HG03457 (cell line): ENCODE results near the gene RELB.

ENCODE experiments used
- ATAC-seq: cut with Tn5 transposase; IDR thresholded peaks from one replicate; pipeline ENCODE4 v1.9.1; 2021; ENCODE audit warnings: moderate number of reproducible peaks; ENCODE audit not compliant: unreplicated experiment

RELB gene

DNA sequence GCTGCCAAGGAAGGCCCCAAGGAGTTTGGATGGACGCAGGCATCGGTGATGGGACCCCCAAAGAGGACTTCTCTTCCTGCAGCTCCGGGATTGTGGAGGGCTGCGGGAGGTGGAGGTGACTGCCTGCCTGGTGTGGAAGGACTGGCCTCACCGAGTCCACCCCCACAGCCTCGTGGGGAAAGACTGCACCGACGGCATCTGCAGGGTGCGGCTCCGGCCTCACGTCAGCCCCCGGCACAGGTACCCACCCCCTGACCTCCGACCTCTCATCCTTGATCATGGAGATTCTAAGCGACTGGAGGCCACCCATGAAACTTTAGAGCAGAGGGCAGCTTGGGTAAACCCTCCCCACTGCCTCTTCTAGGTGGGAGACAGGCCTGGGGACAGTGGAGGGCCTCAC, 20.7 kb downstream of the RELB start:
- ATAC-seq: no peak

DNA sequence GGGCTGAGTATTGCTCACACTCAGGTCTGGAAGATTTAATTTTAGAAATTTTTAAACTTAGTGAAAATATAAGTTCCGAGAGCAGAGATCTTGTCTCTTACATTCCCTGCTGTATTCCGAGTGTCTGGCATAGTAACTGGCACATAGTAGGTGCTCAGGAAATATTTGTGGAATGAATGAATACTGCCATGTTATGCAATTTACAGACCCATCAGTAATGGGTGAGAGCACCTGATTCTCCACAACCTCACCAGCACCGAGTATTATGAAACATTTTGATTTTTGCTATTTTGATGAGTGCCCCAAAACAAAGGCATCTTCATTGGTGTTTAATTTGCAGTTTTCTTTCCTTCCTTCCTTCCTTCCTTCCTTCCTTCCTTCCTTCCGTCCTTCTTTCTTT, 21.8 kb downstream of the RELB start:
- no peak for ATAC-seq

DNA sequence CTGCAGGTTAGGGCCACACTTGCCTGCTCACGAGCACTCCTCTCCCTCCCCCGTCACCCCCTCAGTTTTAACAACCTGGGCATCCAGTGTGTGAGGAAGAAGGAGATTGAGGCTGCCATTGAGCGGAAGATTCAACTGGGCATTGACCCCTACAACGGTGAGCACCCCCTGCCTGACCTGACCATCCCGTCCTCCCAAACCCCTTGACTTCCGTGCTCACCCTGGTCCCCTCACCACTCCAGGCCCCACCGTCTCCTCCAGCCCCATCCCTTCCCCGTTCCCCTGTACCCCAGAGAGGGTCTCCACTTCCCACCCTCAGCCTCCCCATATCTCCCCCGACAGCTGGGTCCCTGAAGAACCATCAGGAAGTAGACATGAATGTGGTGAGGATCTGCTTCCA, 24.0 kb downstream of the RELB start:
- no peak for ATAC-seq

DNA sequence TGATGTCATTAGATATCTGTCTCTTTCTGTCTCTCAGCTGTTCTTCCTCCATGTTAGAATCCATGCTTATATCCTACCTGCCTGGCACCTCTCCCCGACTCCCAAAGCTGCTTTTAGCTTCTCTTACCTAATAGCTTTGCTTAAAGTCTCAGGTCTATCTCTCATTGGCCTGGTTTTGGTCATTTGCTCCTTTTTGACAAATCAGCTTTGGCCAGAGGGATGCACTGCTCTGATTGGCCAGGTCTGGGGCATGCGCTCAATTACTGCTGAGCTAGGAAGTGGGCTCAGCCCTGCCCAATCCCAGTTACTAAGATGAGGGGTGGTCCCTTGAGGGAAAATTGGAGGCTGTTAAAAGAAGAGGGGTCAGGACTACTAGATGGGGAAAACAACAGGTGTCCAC, 26.1 kb downstream of the RELB start:
- no peak for ATAC-seq

DNA sequence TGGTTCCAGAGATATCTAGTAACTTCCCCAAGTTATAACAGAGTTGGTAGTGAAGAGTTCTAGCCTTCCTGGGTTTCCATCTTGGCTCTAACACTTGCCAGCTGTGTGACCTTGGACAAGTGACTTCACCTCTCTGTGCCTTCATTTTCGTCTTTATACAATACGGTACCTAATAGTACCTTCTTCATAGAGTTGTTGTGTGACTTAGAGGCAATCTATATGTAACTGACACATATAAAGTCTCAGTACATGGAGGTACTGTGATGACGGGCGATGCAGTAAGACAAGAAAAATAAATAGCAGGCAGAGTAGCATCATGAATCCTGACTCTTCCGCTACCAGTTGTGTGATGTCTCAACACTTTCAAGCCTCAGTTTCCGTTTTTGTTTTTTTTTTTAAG, 29.6 kb downstream of the RELB start:
- ATAC-seq: no peak

DNA sequence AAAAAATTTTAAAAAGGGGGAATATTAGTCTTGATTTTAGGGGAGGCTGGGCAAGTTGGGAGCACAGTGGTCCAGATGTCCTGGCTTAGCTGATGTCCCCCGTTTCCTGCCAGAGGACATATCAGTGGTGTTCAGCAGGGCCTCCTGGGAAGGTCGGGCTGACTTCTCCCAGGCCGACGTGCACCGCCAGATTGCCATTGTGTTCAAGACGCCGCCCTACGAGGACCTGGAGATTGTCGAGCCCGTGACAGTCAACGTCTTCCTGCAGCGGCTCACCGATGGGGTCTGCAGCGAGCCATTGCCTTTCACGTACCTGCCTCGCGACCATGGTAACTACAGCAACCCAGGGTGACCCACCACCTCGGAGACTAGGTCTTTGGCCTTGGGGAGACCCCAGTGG, 31.2 kb downstream of the RELB start:
- no peak for ATAC-seq

DNA sequence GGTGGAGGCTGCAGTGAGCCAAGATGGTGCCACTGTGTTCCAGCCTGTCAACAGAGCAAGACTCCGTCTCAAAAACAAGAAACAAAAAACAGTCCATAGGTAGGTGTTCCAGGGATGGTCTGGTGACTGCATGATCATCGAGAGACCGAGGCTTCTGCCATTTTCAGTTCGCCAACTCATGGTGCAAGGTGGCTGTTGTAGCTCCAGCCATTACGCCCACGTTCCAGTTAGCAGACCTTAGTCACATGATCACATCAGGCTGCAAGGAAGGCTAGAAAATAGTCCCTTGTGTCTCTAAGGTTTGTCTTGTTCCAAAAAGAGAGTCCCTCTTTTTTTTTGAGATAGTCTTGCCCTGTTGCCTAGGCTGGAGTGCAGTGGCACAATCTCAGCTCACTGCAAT, 34.5 kb downstream of the RELB start:
- ATAC-seq: no peak

DNA sequence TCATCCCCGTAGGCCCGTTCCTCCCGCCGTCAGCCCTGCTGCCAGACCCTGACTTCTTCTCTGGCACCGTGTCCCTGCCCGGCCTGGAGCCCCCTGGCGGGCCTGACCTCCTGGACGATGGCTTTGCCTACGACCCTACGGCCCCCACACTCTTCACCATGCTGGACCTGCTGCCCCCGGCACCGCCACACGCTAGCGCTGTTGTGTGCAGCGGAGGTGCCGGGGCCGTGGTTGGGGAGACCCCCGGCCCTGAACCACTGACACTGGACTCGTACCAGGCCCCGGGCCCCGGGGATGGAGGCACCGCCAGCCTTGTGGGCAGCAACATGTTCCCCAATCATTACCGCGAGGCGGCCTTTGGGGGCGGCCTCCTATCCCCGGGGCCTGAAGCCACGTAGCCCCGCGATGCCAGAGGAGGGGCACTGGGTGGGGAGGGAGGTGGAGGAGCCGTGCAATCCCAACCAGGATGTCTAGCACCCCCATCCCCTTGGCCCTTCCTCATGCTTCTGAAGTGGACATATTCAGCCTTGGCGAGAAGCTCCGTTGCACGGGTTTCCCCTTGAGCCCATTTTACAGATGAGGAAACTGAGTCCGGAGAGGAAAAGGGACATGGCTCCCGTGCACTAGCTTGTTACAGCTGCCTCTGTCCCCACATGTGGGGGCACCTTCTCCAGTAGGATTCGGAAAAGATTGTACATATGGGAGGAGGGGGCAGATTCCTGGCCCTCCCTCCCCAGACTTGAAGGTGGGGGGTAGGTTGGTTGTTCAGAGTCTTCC, 36.3 kb downstream of the RELB start:
- ATAC-seq: no peak

DNA sequence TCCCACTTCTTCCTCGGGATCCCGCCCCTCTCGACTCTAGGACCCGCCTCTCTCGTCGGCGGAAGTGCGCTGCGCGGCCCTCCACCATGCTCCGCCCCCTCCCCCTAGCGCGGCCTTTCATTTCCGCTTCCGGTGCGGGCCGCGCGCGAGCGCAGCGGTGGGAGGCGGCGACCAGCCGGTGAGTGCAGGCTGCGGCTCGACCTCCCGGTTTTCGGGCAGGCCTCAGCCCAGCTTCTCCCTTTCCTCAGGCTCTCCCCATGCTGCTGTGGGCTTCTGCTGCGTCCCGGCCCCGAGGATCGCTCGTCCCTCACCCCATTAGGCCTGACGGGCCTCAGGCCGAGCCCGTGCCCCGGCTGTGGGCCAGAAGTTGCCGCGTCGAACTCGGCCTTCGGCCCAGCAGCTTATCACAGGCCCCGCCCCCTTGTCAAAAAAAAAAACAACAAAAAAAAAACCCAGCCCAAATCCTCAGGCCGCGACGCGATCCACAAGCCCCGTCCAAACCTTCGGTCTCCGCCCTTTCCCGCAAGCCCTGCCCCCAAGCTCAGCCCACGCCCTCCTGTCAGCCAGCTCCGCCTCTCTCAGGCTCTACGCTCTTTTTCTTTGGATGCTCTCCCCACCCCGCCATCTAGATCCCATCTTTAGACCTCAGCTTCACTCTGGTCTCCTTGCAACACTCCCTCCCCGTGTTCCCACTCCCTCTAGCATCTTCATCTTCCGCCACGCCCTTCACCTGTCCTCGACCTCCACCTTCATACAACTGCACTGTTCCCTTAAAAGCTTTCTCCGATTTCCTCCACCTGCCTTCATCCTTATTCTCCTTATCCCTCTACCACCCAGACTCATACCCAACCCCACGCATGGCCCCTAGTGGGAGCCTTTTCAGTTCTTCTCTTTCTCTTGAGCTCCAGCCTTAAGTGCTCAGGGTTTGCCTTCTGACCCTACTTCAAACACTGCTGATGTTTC, 37.9 kb downstream of the RELB start, which contains the start of gene CLASRP:
Gene CLASRP, plus strand, starts transcription at position 115 of the 963 bp plus-strand sequence. CDS start 1,168 bp downstream, outside the sequence.
- ATAC-seq: peak; percentile 58

DNA sequence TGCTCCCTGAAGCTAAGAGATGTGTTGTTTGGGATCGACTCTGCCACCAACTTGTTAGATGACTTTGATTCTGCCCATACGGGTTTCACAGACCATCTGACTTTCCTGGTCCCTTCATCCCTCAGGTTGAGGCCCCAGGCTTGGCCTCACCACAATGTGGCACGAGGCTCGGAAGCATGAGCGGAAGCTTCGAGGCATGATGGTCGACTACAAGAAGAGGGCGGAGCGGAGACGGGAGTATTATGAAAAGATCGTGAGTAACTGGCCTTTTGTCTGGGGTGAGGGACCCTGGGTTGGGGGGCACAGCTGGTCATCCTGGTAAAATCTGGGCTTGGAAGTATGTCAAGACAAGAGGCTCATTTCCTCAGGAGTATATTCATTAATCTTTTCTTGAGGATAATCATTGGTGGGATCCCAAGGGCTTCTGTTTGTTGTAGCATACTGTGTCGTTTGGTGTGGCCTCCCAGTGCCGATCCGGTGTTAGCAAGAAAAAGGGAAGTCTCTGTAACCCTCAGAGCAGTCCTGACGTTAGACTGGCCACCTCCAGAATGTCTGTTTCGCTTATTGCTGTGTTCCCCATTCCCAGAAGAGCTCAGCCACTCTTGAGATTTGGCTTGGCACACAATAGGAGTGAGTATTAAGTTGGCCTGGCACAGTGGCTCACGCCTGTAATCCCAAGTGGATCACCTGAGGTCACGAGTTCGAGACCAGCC, 39.0 kb downstream of the RELB start:
- ATAC-seq: no peak

DNA sequence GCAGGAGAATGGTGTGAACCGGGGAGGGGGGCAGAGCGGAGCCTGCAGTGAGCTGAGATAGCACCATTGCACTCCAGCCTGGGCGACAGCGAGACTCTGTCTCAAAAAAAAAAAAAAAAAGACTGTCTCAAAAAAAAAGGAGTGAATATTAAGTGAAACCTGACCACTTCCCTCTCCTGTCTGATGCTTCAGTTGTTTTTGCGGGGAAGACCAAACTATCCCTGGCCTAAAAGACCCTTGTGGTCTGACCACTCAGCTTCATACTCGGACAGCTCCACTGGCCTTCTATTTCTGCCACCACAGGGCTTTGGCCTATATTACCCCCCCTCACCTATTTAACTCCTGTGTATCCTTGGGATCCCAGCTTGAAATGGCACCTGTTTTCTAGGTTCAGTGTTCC, 39.9 kb downstream of the RELB start:
- no peak for ATAC-seq

DNA sequence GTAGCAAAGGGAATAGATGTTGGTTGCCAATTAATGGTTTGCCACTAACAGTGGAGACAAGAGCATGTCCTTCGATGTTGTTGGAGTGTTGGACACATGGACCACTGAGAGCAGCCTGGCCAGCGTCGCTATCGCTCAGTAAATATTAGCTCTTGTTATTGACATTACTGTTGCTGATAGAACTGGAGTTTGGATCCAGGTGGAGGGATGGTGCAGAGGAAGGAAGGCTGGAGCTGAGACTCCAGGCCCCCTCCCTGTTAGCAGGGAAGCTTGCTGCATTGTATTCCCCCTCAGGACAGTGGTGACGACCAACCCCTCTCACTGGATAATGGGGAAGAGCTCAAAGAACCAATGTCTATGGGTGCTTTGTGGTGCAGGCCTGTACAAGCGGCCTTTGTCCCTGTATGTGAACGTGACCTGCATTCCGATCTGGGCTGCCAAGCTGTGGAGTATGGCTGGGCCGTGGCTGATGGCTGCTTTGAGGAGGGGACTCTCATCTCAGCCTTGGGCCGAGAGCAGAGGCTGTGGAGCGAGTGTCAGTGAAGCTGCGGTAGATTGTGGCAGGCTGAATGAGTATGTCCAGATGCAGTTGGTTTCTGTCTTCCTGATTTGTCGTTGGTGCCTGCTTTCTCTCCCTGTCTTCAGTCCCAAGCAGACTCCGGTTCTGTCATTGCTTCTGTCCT, 44.5 kb downstream of the RELB start:
- no peak for ATAC-seq

DNA sequence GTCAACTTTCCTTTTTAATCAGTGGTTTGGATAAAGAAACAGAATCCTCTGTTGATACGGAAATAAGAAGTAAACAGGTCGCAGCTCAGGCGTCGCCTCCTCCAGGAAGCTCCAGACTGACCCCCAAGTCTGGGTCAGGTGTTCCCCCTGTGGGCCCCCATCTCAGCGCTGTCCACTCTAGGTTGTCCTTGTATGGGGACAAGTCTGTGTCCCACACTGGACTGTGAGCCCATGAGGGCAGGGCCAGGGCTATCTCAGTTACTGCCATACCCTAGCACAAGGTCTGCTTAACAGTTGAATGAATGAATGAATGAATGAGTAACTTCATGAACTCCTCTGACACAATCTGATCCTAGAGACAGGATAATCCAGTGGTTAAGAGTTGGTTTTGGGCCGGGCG, 45.1 kb downstream of the RELB start:
- ATAC-seq: no peak

DNA sequence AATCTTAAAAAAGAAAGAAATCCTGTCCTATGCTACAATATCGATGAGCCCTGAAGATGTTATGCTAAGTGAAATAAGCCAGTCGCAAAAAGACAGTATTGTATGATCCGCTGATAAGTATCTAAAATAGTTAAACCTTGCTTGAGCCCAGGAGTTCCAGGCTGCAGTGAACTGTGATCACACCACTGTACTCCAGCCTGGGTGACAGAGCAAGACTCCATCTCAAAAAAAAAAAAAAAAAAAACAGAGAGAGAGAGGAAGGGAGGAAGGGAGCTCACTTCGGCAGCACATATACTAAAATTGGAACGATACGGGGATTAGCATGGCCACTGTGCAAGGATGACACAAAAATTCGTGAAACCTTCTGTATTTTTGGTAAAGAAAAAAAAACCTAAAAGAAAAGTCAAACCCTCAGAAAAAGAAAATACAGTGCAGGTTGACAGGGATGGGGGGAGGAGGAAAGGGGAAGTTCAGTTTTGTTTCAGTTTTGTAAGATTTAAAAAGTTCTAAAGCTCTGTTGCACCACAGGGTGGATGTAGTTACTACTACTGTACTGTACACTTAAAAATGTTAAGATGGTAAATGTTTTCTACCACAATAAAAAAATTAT, 46.0 kb downstream of the RELB start:
- no peak for ATAC-seq

DNA sequence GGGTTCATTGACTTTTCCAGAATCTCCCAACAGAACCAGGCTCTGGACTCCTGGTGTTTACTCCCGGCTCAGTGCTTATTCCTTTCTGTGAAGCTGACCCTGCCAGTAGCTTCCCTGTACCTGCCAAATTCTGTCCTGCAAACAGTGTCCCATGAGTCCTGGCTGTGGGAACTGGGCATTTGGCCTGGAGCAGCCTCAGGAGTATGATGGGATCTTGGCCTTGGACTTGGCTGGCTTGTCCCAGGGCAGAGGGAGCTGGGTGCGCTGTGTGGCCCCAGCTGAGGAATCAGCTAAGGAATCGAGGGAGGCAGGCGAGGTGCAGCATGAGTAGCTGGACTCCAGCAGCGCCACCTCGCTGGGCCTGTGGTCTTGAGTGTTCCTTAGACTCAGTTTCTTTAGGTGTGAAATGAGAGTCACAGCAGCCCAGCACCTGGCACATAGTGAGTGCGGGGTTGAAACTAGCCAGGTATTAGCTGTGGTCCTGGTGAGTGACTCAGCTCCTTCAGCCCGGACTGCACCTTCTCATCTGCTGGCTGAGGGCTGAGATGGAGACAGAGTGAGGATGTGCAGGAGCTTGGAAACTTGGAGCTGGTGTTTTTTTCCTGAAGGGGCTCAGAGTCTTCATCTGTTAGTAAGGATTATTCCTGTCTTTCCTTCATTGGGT, 47.9 kb downstream of the RELB start:
- no peak for ATAC-seq

DNA sequence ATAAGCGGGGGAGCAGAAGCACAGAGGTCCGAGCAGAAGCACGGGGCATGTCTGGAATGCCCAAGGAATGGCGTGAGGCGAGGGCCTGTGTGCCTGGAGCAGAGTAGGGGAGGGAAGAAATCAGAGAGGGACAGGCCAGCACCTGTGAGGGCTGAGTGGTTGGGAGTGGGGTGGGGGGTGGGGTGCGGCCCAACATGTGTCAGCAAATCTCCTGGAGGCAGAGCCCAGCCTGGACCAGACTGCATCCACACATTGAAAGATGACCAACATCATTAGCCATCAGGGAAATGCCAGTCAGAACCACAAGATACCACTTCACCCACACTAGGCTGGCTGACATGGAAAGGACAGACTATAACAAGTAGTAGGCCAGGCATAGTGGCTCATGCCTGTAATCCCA, 48.8 kb downstream of the RELB start:
- no peak for ATAC-seq

DNA sequence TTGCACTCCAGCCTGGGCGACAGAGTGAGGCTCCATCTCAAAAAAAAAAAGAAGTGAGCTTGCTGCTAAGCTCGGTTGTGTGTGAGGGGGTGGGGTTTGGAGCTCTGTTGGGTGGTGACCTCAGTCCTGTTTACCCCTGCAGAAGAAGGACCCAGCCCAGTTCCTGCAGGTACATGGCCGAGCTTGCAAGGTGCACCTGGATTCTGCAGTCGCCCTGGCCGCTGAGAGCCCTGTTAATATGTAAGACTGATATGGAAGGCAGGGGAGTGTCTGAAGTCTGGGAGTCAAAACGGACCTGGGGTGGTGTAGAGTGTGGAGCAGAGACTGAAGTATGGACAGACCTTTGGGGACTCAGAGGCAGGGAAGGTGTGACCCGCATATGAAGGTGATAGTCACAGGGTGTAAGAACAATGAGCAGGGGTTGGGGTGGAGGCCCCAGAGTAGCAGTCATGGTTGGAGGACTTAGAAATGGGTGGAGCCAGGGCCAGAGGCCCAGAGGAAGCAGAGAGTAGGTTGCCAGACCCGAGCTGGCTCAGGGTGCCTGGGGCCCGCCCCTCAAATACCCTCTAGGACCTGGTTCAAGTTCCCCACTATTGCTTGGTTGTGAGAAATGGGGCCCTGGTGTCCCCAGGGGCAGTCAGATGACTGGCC, 50.8 kb downstream of the RELB start:
- ATAC-seq: no peak

DNA sequence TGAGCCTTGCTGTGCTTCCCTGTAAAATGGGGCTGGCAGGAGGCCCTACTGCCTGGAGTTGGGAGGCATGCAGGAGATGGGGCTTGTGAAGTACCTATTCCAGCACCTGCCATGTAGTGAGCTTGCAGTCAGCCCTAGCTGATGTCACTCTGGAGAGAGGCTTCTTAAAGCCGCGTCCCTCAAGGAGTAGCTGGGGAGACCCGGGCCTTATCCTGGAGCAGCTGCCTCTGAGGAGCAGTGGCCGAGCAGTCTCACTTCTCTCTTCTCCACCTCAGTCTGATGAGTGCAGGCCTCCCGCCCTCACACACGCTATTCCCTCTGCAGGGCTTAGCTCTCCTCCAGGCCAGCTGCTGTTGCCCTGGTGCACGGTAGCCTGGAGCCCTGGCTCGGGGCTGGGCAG, 55.6 kb downstream of the RELB start:
- ATAC-seq: no peak

DNA sequence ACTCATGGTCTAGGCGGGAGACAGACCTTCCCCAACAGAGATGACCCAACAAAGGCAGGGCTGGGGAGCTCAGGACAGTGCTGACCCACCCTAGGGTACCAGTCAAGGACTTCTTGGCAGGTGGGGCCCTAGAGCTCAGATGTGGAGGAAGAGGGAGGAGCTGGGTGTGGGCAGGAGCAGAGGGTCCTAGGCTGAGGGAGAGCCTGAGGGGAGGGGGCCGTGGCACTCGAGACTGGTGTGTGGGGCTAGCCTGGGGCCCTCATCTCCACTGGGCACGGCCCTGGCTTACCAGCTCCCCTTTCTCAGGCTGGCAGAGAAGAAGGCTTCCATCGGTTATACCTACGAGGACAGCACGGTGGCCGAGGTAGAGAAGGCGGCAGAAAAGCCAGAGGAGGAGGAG, 56.2 kb downstream of the RELB start:
- ATAC-seq: no peak
